Measurements from ENCODE around the gene DDR2. TPM values are rescaled to one million over a fixed set of nuclear protein-coding genes. Genes with fewer than 3 reads are reported as not detected.
"Not testable (repeated sequence)": the region's sequence is repeated elsewhere in the genome, so short reads cannot be mapped to it uniquely, and the experiment has no call there.

Gene DDR2
- total RNA-seq, 1 experiment from 2014 or later: 0.52 TPM

DNA sequence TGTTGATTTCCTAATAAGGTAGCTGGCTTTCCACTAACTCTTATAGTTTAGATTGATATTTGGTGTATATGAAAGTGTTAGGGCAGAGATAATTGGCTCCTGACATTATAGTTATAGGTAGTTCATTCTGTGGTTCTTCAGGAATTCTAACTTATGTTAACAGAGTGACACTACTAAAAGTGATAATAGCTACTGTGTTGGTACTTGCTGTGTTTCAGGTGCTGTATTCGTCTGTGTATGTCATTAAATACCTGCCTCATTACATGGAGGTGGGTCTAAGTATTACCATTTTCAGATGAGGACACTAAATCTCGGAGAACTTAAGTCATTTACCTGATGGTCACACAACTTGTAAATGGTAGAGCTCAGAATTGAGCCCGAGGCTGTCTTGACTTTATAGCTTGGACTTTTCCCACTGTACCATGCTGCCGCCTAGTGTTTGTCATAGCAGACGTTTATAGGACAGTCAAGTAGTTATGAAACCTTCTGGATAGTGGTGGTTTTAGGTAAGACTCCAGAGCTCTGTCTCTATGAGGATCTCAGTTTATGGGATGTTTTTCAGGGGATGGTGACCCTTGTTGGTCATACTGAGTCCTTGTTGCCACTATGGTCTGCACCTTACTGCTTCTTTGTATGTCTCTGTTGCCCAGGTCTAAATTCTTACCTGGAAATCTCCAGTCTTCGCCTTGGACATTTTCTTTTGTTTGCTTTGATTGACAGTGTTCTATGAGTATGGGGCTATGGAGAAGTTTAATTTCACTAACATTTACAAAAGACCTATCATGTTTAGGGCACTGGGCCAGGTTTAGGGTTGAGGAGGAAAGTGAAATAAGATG, 167.9 kb downstream of the DDR2 start:
- not testable (repeated sequence) for H4K5ac ChIP-seq (ENCODE audit: insufficient read length, low read depth, low read length); H3K14ac ChIP-seq (ENCODE audit: insufficient read depth, low read length); H3K4me1 ChIP-seq (ENCODE audit: insufficient read depth, low read length); H2BK20ac ChIP-seq (ENCODE audit: low read depth, low read length, poor library complexity, severe bottlenecking); H4K20me1 ChIP-seq (ENCODE audit: control insufficient read depth, insufficient read depth, insufficient read length); H2BK15ac ChIP-seq (ENCODE audit: low read depth, low read length); H4K91ac ChIP-seq (ENCODE audit: insufficient read length, low read depth, low read length); H3K18ac ChIP-seq (ENCODE audit: insufficient read length, low read depth, low read length); H3K9me3 Mint-ChIP-seq; H3K4me2 ChIP-seq (ENCODE audit: insufficient read depth, insufficient read length, low read length); H3K4ac ChIP-seq (ENCODE audit: low read depth, low read length); H3K9me3 ChIP-seq (ENCODE audit: control insufficient read depth, low read depth, low read length); H2AFZ ChIP-seq (ENCODE audit: low read length); H3K27me3 Mint-ChIP-seq (ENCODE audit: low read depth); H2AK5ac ChIP-seq (ENCODE audit: insufficient read length, low read length); H3K79me2 ChIP-seq (ENCODE audit: insufficient read depth, low read length); H3K27ac Mint-ChIP-seq; H3K56ac ChIP-seq (ENCODE audit: insufficient read length, low read depth, low read length); H3K9ac ChIP-seq (ENCODE audit: extremely low read depth, insufficient read length, low read length); H3K4me3 Mint-ChIP-seq; H3K4me1 Mint-ChIP-seq; H3T11ph ChIP-seq (ENCODE audit: low read length); H2BK120ac ChIP-seq (ENCODE audit: low read depth, low read length, poor library complexity, severe bottlenecking); H2BK12ac ChIP-seq (ENCODE audit: insufficient read length, low read depth, low read length); H3K23me2 ChIP-seq (ENCODE audit: insufficient read length, low read depth, low read length, poor library complexity, severe bottlenecking); H2BK5ac ChIP-seq (ENCODE audit: insufficient read length, low read length); H3K23ac ChIP-seq (ENCODE audit: insufficient read length, low read depth, low read length); H3K27ac ChIP-seq (ENCODE audit: insufficient read length, low read depth, low read length); H4K8ac ChIP-seq (replicated peaks; ENCODE audit: insufficient read length, low read depth, low read length); H3K27me3 ChIP-seq (ENCODE audit: insufficient read depth, low read length); H3K79me1 ChIP-seq (ENCODE audit: insufficient read depth, low read depth, low read length, poor library complexity, severe bottlenecking)
- WGBS (ENCODE audit: extremely low coverage, insufficient read length, low lambda C conversion rate): no CpG with 5 or more reads among the region's 6 CpGs
- TF ChIP-seq CTCF (conservative IDR thresholded peaks at IDR 0.05): peak; percentile 65
- H3K36me3 Mint-ChIP-seq (ENCODE audit: insufficient read depth in 1 of 3, low read depth in 3 of 3): peaks cover 35 to 62% (median 57%) of the 10 kb centered on the region in 3 experiments
- peak; percentile 35 for DNase-seq

DNA sequence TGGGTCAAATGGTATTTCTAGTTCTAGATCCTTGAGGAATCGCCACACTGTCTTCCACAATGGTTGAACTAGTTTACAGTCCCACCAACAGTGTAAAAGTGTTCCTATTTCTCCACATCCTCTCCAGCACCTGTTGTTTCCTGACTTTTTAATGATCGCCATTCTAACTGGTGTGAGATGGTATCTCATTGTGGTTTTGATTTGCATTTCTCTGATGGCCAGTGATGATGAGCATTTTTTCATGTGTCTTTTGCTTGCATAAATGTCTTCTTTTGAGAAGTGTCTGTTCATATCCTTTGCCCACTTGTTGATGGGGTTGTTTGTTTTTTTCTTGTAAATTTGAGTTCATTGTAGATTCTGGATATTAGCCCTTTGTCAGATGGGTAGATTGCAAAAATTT, 175.2 kb downstream of the DDR2 start:
- not testable (repeated sequence) for H4K5ac ChIP-seq (ENCODE audit: insufficient read length, low read depth, low read length); H3K27me3 Mint-ChIP-seq (ENCODE audit: low read depth); H3K9me3 ChIP-seq (ENCODE audit: control insufficient read depth, low read depth, low read length); H2BK20ac ChIP-seq (ENCODE audit: low read depth, low read length, poor library complexity, severe bottlenecking); H3K23ac ChIP-seq (ENCODE audit: insufficient read length, low read depth, low read length); H3K9ac ChIP-seq (ENCODE audit: extremely low read depth, insufficient read length, low read length); H3K4me1 ChIP-seq (ENCODE audit: insufficient read depth, low read length); H4K20me1 ChIP-seq (ENCODE audit: control insufficient read depth, insufficient read depth, insufficient read length); H3K9me3 Mint-ChIP-seq; H3K14ac ChIP-seq (ENCODE audit: insufficient read depth, low read length); H3K79me1 ChIP-seq (ENCODE audit: insufficient read depth, low read depth, low read length, poor library complexity, severe bottlenecking); H2AK5ac ChIP-seq (ENCODE audit: insufficient read length, low read length); H3K27me3 ChIP-seq (ENCODE audit: insufficient read depth, low read length); H3K27ac Mint-ChIP-seq; H3K4me3 Mint-ChIP-seq; DNase-seq; H3K56ac ChIP-seq (ENCODE audit: insufficient read length, low read depth, low read length); H4K8ac ChIP-seq (replicated peaks; ENCODE audit: insufficient read length, low read depth, low read length); H2AFZ ChIP-seq (ENCODE audit: low read length); H2BK12ac ChIP-seq (ENCODE audit: insufficient read length, low read depth, low read length); H2BK15ac ChIP-seq (ENCODE audit: low read depth, low read length); H3K79me2 ChIP-seq (ENCODE audit: insufficient read depth, low read length); H2BK120ac ChIP-seq (ENCODE audit: low read depth, low read length, poor library complexity, severe bottlenecking); H3K4me2 ChIP-seq (ENCODE audit: insufficient read depth, insufficient read length, low read length); H4K91ac ChIP-seq (ENCODE audit: insufficient read length, low read depth, low read length); H3T11ph ChIP-seq (ENCODE audit: low read length); H3K27ac ChIP-seq (ENCODE audit: insufficient read length, low read depth, low read length); H3K4me1 Mint-ChIP-seq; H3K4ac ChIP-seq (ENCODE audit: low read depth, low read length); H2BK5ac ChIP-seq (ENCODE audit: insufficient read length, low read length); H3K18ac ChIP-seq (ENCODE audit: insufficient read length, low read depth, low read length); H3K23me2 ChIP-seq (ENCODE audit: insufficient read length, low read depth, low read length, poor library complexity, severe bottlenecking)
- peaks cover 35 to 53% (median 49%) of the 10 kb centered on the region in 3 experiments for H3K36me3 Mint-ChIP-seq (ENCODE audit: insufficient read depth in 1 of 3, low read depth in 3 of 3)
- WGBS (ENCODE audit: extremely low coverage, insufficient read length, low lambda C conversion rate): no CpG with 5 or more reads among the region's 2 CpGs
